H9 (cell line): ENCODE results near the gene CACNA1D. TPM values are rescaled to one million over a fixed set of nuclear protein-coding genes. Genes with fewer than 3 reads are reported as not detected.

ENCODE experiments used
- DNase-seq: peaks from one replicate; pipeline ENCODE4 v3.0.0-alpha.2; 2017
- H2AFZ ChIP-seq: one replicate; pipeline ENCODE4 v1.6.1; 2013; ENCODE audit warnings: mild to moderate bottlenecking, low read length, control low read depth, moderate library complexity
- H2AK5ac ChIP-seq: 2 replicates; pipeline ENCODE4 v1.6.1; 2013; ENCODE audit warnings: low read length, control low read depth, mixed read lengths; ENCODE audit not compliant: insufficient read length
- H2BK120ac ChIP-seq: one replicate; pipeline ENCODE4 v1.6.1; 2013; ENCODE audit warnings: low read depth, mild to moderate bottlenecking, low read length, control low read depth, inconsistent platforms; ENCODE audit not compliant: poor library complexity, severe bottlenecking
- H2BK12ac ChIP-seq: 2 replicates; pipeline ENCODE4 v1.6.1; 2013; ENCODE audit warnings: low read length, control low read depth, mixed read lengths, low read depth; ENCODE audit not compliant: insufficient read length
- H2BK15ac ChIP-seq: 2 replicates; pipeline ENCODE4 v1.6.1; 2013; ENCODE audit warnings: low read depth, low read length, control low read depth
- H2BK20ac ChIP-seq: one replicate; pipeline ENCODE4 v1.6.1; 2013; ENCODE audit warnings: low read depth, mild to moderate bottlenecking, low read length, control low read depth, inconsistent platforms; ENCODE audit not compliant: poor library complexity, severe bottlenecking
- H2BK5ac ChIP-seq: 2 replicates; pipeline ENCODE4 v1.6.1; 2013; ENCODE audit warnings: low read length, control low read depth, mixed read lengths; ENCODE audit not compliant: insufficient read length
- H3K14ac ChIP-seq: 2 replicates; pipeline ENCODE4 v1.6.1; 2013; ENCODE audit warnings: low read length, control low read depth; ENCODE audit not compliant: insufficient read depth
- H3K18ac ChIP-seq: 2 replicates; pipeline ENCODE4 v1.6.1; 2013; ENCODE audit warnings: low read depth, mild to moderate bottlenecking, mixed read lengths, low read length, control low read depth; ENCODE audit not compliant: insufficient read length
- H3K23ac ChIP-seq: 2 replicates; pipeline ENCODE4 v1.6.1; 2013; ENCODE audit warnings: low read length, control low read depth, mixed read lengths, low read depth; ENCODE audit not compliant: insufficient read length
- H3K23me2 ChIP-seq: 2 replicates; pipeline ENCODE4 v1.6.1; 2013; ENCODE audit warnings: low read depth, mild to moderate bottlenecking, mixed read lengths, low read length, control low read depth; ENCODE audit not compliant: insufficient read length, poor library complexity, severe bottlenecking
- H3K27ac ChIP-seq: 2 replicates; pipeline ENCODE4 v1.5.1; 2013; ENCODE audit warnings: low read length, control low read depth, mixed read lengths, low read depth; ENCODE audit not compliant: insufficient read length
- H3K27me3 ChIP-seq: 2 replicates; pipeline ENCODE4 v1.6.1; 2013; ENCODE audit warnings: low read length, control low read depth, inconsistent platforms; ENCODE audit not compliant: insufficient read depth
- H3K4ac ChIP-seq: 2 replicates; pipeline ENCODE4 v1.6.1; 2013; ENCODE audit warnings: low read depth, mild to moderate bottlenecking, control low read depth, inconsistent platforms, low read length, moderate library complexity
- H3K4me1 ChIP-seq: 2 replicates; pipeline ENCODE4 v1.6.1; 2013; ENCODE audit warnings: low read length, control low read depth, inconsistent platforms; ENCODE audit not compliant: insufficient read depth
- H3K4me2 ChIP-seq: 2 replicates; pipeline ENCODE4 v1.6.1; 2013; ENCODE audit warnings: low read length, control low read depth, mixed read lengths; ENCODE audit not compliant: insufficient read length, insufficient read depth
- H3K56ac ChIP-seq: 2 replicates; pipeline ENCODE4 v1.6.1; 2013; ENCODE audit warnings: low read depth, mild to moderate bottlenecking, mixed read lengths, low read length, control low read depth; ENCODE audit not compliant: insufficient read length
- H3K79me1 ChIP-seq: 2 replicates; pipeline ENCODE4 v1.6.1; 2013; ENCODE audit warnings: low read depth, mild to moderate bottlenecking, moderate library complexity, low read length, control low read depth, inconsistent platforms; ENCODE audit not compliant: insufficient read depth, poor library complexity, severe bottlenecking
- H3K79me2 ChIP-seq: 2 replicates; pipeline ENCODE4 v1.6.1; 2013; ENCODE audit warnings: low read length, control low read depth, inconsistent platforms; ENCODE audit not compliant: insufficient read depth
- H3K9ac ChIP-seq: 2 replicates; pipeline ENCODE4 v1.6.1; 2013; ENCODE audit warnings: low read length, control low read depth, mixed read lengths; ENCODE audit not compliant: insufficient read length; ENCODE audit errors: extremely low read depth
- H3K9me3 ChIP-seq: one replicate; pipeline ENCODE4 v1.6.1; 2013; ENCODE audit warnings: low read depth, low read length, inconsistent platforms; ENCODE audit not compliant: control insufficient read depth
- H3T11ph ChIP-seq: one replicate; pipeline ENCODE4 v1.6.1; 2013; ENCODE audit warnings: mild to moderate bottlenecking, low read length, control low read depth, inconsistent platforms
- H4K20me1 ChIP-seq: one replicate; pipeline ENCODE4 v1.6.1; 2013; ENCODE audit not compliant: control insufficient read depth, insufficient read length, insufficient read depth
- H4K5ac ChIP-seq: 2 replicates; pipeline ENCODE4 v1.6.1; 2013; ENCODE audit warnings: low read depth, mild to moderate bottlenecking, mixed read lengths, low read length, control low read depth; ENCODE audit not compliant: insufficient read length
- H4K8ac ChIP-seq: replicated peaks from 2 replicates; pipeline ENCODE4 v1.6.1; 2013; ENCODE audit warnings: low read length, control low read depth, mixed read lengths, low read depth; ENCODE audit not compliant: insufficient read length
- H4K91ac ChIP-seq: 2 replicates; pipeline ENCODE4 v1.6.1; 2013; ENCODE audit warnings: low read depth, mild to moderate bottlenecking, moderate library complexity, mixed read lengths, low read length, control low read depth; ENCODE audit not compliant: insufficient read length
- H3K27ac Mint-ChIP-seq, 3 experiments: 2 replicates in 2 of 3; 3 replicates in 1 of 3; pipeline ENCODE4 v1.8.0; 2020 to 2021; ENCODE audit warnings: mixed read lengths in 3 of 3, mild to moderate bottlenecking in 1 of 3, moderate library complexity in 1 of 3
- H3K27me3 Mint-ChIP-seq: 2 replicates; pipeline ENCODE4 v1.8.0; 2021; ENCODE audit warnings: low read depth, mild to moderate bottlenecking, moderate library complexity, mixed read lengths
- H3K36me3 Mint-ChIP-seq, 3 experiments: 2 replicates in 2 of 3; 3 replicates in 1 of 3; pipeline ENCODE4 v1.8.0; 2020 to 2021; ENCODE audit warnings: low read depth in 3 of 3, mixed read lengths in 3 of 3; ENCODE audit not compliant: insufficient read depth in 1 of 3
- H3K4me1 Mint-ChIP-seq, 2 experiments: 2 replicates each; pipeline ENCODE4 v1.8.0; 2020; ENCODE audit warnings: mixed read lengths in 2 of 2
- H3K4me3 Mint-ChIP-seq, 2 experiments: 2 replicates in 1 of 2; 3 replicates in 1 of 2; pipeline ENCODE4 v1.8.0; 2020 to 2021; ENCODE audit warnings: mild to moderate bottlenecking in 2 of 2, mixed read lengths in 2 of 2, moderate library complexity in 1 of 2
- H3K9me3 Mint-ChIP-seq, 2 experiments: 2 replicates in 1 of 2; 3 replicates in 1 of 2; pipeline ENCODE4 v1.8.0; 2020; ENCODE audit warnings: mild to moderate bottlenecking in 2 of 2, mixed read lengths in 2 of 2, moderate library complexity in 1 of 2
- WGBS: extraction: QIAGEN DNeasy Blood & Tissue Kit; methylation state at CpG from one replicate; pipeline ENCODE4 v1.1.7; 2013; ENCODE audit warnings: missing lambda C conversion rate, low lambda C conversion rate, mixed read lengths; ENCODE audit not compliant: insufficient read length; ENCODE audit errors: extremely low coverage; 5-methylcytosine and 5-hydroxymethylcytosine counted together
- total RNA-seq: library from RNA; stranded (reverse); gene quantifications from 2 replicates; pipeline ENCODE4 v1.2.1, GENCODE V29; 2021
- TF ChIP-seq, protein P1 (sequence below): fragments of 200-600 bp; sonication (generic); conservative IDR thresholded peaks from 3 replicates; pipeline ENCODE4 v1.8.0; 2021; ENCODE audit warnings: antibody characterized with exemption, mild to moderate bottlenecking

CACNA1D gene
- total RNA-seq, 1 experiment from 2014 or later = 3.5 TPM

DNA sequence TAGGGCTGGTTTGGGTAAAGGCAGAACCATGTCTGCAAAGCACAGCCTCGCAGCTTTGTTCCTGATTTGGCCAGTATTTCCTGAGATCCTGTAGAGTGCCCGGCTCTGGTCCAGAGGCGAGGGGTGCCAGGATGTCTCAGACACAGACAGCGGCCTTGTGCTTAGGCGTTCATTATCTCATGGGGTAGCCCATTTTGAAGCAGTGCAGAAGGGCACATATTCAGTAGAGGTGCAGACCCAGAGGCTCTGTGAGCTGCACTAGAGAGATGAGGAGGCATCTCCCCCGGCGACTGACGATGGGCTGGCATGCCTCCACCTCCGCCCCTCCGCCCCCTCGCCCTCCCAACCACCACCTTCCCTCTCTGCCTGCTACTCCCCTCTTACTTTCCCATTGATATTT lies 181.5 kb downstream of the CACNA1D start:
- Histone ChIP-seq H2AK5ac (no peak overlapping the region), H3K4ac (no peak overlapping the region), H3K9ac (no peak overlapping the region), H2AFZ (no peak overlapping the region), H2BK15ac (no peak overlapping the region), H4K5ac (no peak overlapping the region), H3K14ac (no peak overlapping the region), H2BK12ac (no peak overlapping the region), H3T11ph (no peak overlapping the region), H3K56ac (no peak overlapping the region), H3K9me3 (no peaks in the 10 kb centered on the region), H3K27me3 (no peaks in the 10 kb centered on the region), H3K79me1 (no peaks in the 10 kb centered on the region), H2BK5ac (no peak overlapping the region), H3K18ac (no peak overlapping the region), H4K91ac (no peak overlapping the region), H4K8ac (no peak overlapping the region), H4K20me1 (no peaks in the 10 kb centered on the region), H3K27ac (no peak overlapping the region), H3K23me2 (no peaks in the 10 kb centered on the region), H3K4me1 (no peaks in the 10 kb centered on the region), H2BK120ac (no peak overlapping the region), H3K23ac (no peak overlapping the region), H3K79me2 (no peaks in the 10 kb centered on the region), H2BK20ac (no peak overlapping the region), H3K4me2 (no peak overlapping the region)
- H3K4me1 Mint-ChIP-seq = peaks cover 0 to 12% of the 10 kb centered on the region in 2 experiments; a peak in 3 of 4 replicates
- no peak overlapping the region for H3K4me3 Mint-ChIP-seq
- H3K27ac Mint-ChIP-seq = no peak overlapping the region
- no peaks in the 10 kb centered on the region for H3K36me3 Mint-ChIP-seq
- TF ChIP-seq, protein P1, sequence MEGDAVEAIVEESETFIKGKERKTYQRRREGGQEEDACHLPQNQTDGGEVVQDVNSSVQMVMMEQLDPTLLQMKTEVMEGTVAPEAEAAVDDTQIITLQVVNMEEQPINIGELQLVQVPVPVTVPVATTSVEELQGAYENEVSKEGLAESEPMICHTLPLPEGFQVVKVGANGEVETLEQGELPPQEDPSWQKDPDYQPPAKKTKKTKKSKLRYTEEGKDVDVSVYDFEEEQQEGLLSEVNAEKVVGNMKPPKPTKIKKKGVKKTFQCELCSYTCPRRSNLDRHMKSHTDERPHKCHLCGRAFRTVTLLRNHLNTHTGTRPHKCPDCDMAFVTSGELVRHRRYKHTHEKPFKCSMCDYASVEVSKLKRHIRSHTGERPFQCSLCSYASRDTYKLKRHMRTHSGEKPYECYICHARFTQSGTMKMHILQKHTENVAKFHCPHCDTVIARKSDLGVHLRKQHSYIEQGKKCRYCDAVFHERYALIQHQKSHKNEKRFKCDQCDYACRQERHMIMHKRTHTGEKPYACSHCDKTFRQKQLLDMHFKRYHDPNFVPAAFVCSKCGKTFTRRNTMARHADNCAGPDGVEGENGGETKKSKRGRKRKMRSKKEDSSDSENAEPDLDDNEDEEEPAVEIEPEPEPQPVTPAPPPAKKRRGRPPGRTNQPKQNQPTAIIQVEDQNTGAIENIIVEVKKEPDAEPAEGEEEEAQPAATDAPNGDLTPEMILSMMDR = no peak
- WGBS = no CpG with 5 or more reads among the region's 11 CpGs
- DNase-seq = no peak
- H3K27me3 Mint-ChIP-seq = peaks cover 1% of the 10 kb centered on the region
- no peaks in the 10 kb centered on the region for H3K9me3 Mint-ChIP-seq
